ENCODE results near the gene ARHGEF37.

ARHGEF37 gene

GRCh38 chr5:149677731-149678130 lies 96.4 kb downstream of the ARHGEF37 start:
- FAIRE-seq = no peak

GRCh38 chr5:149679876-149680809 lies 98.8 kb downstream of the ARHGEF37 start:
- no peak for FAIRE-seq

GRCh38 chr5:149680810-149681221 lies 99.5 kb downstream of the ARHGEF37 start:
- FAIRE-seq = no peak

GRCh38 chr5:149681252-149681651 lies 100.0 kb downstream of the ARHGEF37 start:
- FAIRE-seq = no peak

GRCh38 chr5:149681922-149682321 lies 100.6 kb downstream of the ARHGEF37 start:
- FAIRE-seq = no peak

GRCh38 chr5:149682532-149683075 lies 101.3 kb downstream of the ARHGEF37 start:
- FAIRE-seq = no peak

- FAIRE-seq = no peak
Observed at GRCh38 chr5:149683964-149684363, 102.7 kb downstream of the ARHGEF37 start.

GRCh38 chr5:149684371-149684770 lies 103.1 kb downstream of the ARHGEF37 start:
- no peak for FAIRE-seq

Measured in islet of Langerhans (tissue), 1 donor.